SK-MEL-5 (cell line): ENCODE measurements around the gene BCKDK. TPM values are rescaled to one million over a fixed set of nuclear protein-coding genes. Genes with fewer than 3 reads are reported as not detected.

Source experiments
- DNase-seq: peaks from one replicate; pipeline ENCODE4 v3.0.0-alpha.2; 2016; ENCODE audit warnings: low read depth, low spot score
- in situ Hi-C: cut with HindIII; loops from 2 replicates; pipeline ENCODE4 v1.10.0; 2016; ENCODE audit warnings: low sequenced_read_pairs, high pct_unique_total_duplicates, low pct_unique_long_range_greater_than_20kb
- polyA plus RNA-seq, 2 experiments: library from polyadenylated mRNA; depleted of rRNA; stranded (reverse); fragments of >200 nt; gene quantifications; 2 replicates each; pipeline ENCODE4 v1.2.3, GENCODE V29; 2015
- total RNA-seq: library from RNA; depleted of rRNA; stranded (reverse); fragments of >200 nt; shearing (Covaris generic); gene quantifications from 2 replicates; pipeline ENCODE4 v1.2.3, GENCODE V29; 2014; rRNA removed

BCKDK gene
- 23.6 and 27.2 TPM in 2 replicates for total RNA-seq
- polyA plus RNA-seq (2015; cell fraction: cytosol; rRNA removed), result 49.3 and 54.8 TPM in 2 replicates
- polyA plus RNA-seq (2015; cell fraction: nucleus; rRNA removed), result 38.8 and 42.2 TPM in 2 replicates

- in situ Hi-C loops, result no loop called here
- peak; percentile 71 for DNase-seq
Measured at GRCh38 chr16:31108035-31108793, at the start of gene BCKDK. TSS of gene BCKDK (plus strand) at chr16:31108386. CDS start at chr16:31109224, 838 bp downstream.

- no peak for DNase-seq
- in situ Hi-C loops, result no loop called here
Measured at GRCh38 chr16:31061126-31061812, 46.9 kb upstream of the BCKDK start.

DNA sequence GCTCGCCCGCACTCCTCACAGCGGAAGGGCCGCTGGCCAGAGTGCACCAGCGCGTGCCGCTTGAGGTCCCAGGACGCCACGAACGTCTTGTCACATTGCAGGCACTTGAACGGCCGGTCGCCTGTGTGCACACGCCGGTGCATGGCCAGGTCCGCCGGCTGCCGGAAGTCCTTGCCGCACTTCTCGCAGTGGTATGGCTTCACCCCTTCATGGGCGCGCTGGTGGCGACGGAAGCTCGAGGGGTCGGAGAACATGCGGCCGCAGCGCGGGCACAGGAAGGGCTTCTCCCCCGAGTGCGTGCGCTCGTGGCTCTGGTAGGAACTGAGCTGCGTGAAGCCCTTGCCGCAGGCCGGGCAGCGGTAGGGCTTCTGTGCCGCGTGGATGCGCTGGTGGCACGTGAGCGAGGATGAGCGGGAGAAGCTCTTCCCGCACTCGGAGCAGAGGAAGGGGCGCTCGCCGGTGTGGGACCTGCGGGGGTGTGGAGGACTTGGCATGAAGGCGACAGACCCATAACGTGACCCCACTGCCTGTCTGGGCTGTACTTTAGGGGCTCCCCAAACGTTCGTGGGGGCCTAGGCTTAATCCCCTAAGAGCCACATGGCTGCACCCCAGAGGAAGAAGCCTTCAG is 46.3 kb upstream of the BCKDK start:
- in situ Hi-C loops, result no loop called here
- DNase-seq, result no peak

GRCh38 chr16:31063495-31063842 is 44.7 kb upstream of the BCKDK start:
- in situ Hi-C loops, result no loop called here
- no peak for DNase-seq

DNA sequence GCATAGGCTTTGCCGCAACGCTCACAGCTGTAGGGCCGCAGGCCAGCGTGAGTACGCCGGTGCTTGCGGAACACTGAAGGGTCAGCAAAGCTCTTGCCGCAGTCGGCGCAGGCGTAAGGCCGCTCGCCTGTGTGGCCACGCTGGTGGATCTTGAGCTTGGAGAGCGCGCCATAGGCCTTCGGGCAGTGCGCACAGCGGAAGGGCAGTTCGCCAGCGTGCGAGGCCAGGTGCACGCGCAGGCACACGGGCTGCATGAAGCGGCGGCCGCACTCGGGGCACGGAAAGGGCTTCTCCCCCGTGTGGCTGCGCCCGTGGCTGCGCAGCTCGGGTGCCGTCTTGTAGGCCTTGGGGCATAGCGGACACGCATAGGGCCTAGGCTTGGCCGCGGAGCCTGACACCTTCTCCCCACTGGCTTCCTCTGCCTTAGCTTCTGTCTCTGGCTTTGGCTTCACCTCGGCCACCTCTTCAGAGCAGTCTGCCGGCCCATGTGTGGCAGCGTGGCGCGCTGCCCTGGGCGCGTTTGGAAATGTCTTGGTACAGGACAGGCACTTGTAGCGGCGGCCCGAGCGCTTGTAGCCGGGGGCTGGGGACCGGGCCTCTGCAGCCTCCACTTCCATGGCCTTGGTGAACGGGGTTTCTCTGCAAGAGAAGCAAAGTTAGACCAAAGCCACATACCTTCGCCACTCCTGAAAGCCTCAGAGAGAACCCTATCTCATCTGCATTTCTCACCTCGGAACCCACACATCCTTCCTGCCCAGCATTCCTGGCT is 44.2 kb upstream of the BCKDK start:
- DNase-seq, result no peak
- in situ Hi-C loops, result no loop called here

DNA sequence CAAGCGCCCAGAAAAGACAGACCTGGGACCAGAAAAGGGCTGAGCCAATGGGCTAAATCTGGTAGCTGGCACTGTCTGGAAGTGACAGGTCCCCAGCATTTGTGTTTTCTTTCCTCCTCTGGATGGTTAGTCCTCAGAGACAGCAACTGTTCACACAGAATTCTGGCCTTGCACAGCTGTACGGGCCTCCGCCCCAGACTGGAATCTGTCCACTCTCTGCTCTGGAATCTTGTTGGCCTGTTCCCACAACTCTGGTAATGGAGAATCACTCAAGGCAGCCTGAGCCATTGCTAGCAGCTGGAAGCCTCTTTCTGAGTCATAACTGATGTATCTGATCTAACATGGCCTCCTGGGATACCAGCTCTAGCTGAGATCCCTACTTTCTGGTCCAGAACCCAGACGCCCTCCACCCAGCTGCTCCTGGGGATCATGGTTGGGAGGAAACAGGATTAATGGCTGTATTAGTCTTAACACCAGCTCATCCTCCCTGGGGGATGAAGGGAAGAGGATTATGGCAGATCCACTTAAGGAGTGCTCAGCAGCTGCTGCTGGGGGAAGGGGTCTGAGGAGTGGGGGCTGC is 43.2 kb upstream of the BCKDK start:
- no peak for DNase-seq

GRCh38 chr16:31067342-31067741 is 40.8 kb upstream of the BCKDK start:
- DNase-seq, result no peak
- in situ Hi-C loops, result no loop called here

More for the DNA sequence above, 43.2 kb upstream of the BCKDK start:
- in situ Hi-C loops, result no loop called here

DNA sequence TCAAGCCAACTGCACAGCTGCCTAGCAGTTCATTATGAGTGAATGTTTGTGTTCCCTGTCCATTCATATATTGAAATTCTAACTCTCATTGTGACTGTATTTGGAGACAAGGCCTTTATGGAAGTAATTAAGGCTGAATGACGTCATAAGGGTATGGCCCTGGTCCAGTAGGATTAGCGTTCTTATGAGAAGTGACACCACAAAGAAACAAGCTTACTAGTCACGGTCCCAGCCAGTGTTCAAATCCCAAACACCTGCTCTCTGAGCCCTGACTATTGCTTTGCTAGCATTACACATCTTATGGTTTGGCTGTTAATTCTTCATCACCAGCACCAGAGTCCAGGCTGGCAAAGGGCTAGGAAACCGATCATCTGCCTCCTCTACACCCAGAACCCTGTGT is 36.3 kb upstream of the BCKDK start:
- peak; percentile 28 for DNase-seq
- in situ Hi-C loops, result no loop called here

GRCh38 chr16:31072540-31073141 is 35.5 kb upstream of the BCKDK start:
- DNase-seq, result peak; percentile 18
- in situ Hi-C loops, result no loop called here

- in situ Hi-C loops, result no loop called here
- peak; percentile 87 for DNase-seq
Measured at GRCh38 chr16:31073142-31073969, 34.8 kb upstream of the BCKDK start.

DNA sequence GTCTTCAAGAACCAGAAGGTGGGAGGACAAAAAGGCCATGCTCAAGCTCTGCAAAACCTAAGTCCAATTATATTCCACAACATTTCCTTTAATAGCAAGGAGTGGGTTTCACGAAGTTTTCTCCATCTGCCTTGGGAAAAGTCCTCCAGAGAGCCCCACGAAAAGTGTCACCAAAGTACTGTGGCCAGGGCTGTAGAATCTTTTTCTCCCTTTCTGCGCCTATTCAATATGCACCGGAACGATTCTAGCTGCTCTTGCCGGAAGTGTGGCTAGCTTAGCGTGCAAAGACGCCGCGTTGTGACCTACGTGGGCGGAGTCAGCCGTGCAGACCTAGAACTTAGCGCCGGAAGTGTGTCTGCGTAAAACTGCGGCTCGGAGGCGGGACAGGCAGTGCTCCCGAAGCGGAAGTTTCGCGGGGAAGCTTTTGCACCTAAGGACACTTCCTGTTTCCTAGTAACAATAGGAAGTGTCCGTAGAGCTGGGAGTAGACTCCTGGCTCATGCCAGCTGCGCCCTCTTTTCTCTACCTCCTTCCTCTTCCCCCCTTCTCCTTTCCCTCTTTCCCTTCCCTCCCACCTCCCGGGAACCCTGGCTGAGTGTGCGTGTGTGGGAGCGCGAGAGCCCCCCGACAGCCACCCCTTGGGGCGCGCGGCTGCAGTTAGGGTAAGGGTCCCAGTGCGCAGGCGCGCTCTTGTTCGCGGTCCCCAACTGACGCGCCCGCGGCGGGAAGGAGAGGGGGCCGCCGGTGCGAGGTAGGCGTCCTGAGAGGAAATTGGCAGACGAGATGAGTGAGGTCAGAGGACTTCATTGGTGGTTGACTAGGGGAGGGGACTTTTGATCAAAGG is 34.0 kb upstream of the BCKDK start, which contains the start of the genes ZNF646 and ZNF668:
Gene ZNF646, plus strand, starts transcription at position 453 of the 844 bp plus-strand sequence. CDS start 1,903 bp downstream, outside the sequence.
Gene ZNF668, minus strand, starts transcription at position 271 of the 844 bp plus-strand sequence. CDS start 9,781 bp downstream, outside the sequence.
- peak; percentile 98 for DNase-seq
- in situ Hi-C loops, result no loop called here

DNA sequence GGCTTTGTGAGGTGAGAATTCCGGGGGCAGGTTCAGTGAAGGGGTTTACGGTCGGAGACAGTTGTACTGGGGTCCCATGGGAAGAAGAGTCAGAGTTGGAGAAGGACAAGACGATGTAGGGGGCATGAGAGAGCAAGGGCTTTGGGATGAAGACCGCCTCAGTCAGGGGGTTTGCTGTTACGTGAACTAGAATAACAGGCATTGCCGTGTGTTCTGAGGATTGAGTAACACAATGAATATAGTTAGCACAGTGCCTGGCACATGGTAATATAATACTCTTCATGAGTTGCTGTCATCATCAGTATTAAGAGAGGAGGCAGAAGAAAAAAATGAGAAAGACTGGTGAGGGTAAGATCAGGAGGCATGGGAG is 33.4 kb upstream of the BCKDK start:
- in situ Hi-C loops, result no loop called here

GRCh38 chr16:31076319-31076718 is 31.9 kb upstream of the BCKDK start:
- no peak for DNase-seq
- in situ Hi-C loops, result no loop called here

More for the DNA sequence above, 33.4 kb upstream of the BCKDK start:
- DNase-seq, result peak; percentile 35

DNA sequence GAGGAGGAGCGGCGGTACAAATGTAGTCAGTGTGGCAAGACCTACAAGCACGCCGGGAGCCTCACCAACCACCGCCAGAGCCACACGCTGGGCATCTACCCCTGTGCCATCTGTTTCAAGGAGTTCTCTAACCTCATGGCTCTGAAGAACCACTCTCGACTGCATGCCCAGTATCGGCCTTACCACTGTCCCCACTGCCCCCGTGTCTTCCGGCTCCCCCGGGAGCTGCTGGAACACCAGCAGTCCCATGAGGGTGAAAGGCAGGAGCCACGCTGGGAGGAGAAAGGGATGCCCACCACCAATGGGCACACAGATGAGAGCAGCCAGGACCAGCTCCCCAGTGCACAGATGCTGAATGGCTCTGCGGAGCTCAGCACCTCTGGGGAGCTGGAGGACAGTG is 31.2 kb upstream of the BCKDK start:
- in situ Hi-C loops, result no loop called here
- DNase-seq, result no peak
